NB4 (cell line): ENCODE data around the gene NRP2.

Source experiments
- CTCF ChIP-seq: IDR thresholded peaks from one replicate; pipeline ENCODE4 v1.5.1; 2012; ENCODE audit warnings: low read depth, low read length
- MAX ChIP-seq: IDR thresholded peaks from 2 replicates; pipeline ENCODE4 v1.6.1; 2011; ENCODE audit warnings: low read depth, low read length

- TF ChIP-seq MAX (no peak), CTCF (peak; percentile 22)
These were observed 81.5 kb downstream of the NRP2 start for GRCh38 chr2:205763708-205764211.
